Hair follicular keratinocyte (primary cell): Measurements from ENCODE around the gene OS9. TPM values are rescaled to one million over a fixed set of nuclear protein-coding genes. Genes with fewer than 3 reads are reported as not detected.

Source experiments
- total RNA-seq: library from RNA; depleted of rRNA; stranded (reverse); fragments of >200 nt; gene quantifications from 2 replicates; pipeline ENCODE4 v1.2.3, GENCODE V29; 2015

OS9 gene, protein sequence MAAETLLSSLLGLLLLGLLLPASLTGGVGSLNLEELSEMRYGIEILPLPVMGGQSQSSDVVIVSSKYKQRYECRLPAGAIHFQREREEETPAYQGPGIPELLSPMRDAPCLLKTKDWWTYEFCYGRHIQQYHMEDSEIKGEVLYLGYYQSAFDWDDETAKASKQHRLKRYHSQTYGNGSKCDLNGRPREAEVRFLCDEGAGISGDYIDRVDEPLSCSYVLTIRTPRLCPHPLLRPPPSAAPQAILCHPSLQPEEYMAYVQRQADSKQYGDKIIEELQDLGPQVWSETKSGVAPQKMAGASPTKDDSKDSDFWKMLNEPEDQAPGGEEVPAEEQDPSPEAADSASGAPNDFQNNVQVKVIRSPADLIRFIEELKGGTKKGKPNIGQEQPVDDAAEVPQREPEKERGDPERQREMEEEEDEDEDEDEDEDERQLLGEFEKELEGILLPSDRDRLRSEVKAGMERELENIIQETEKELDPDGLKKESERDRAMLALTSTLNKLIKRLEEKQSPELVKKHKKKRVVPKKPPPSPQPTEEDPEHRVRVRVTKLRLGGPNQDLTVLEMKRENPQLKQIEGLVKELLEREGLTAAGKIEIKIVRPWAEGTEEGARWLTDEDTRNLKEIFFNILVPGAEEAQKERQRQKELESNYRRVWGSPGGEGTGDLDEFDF
- 137 and 149 TPM in 2 replicates for total RNA-seq

GRCh38 chr12:57693659-57694458 is at the start of gene OS9:
Gene OS9, plus strand, starts transcription at chr12:57694132. Its CDS starts 30 bp downstream, at chr12:57694162.

GRCh38 chr12:57738661-57739237 is 44.8 kb downstream of the OS9 start, which contains the start of gene AGAP2:
Gene AGAP2, minus strand, starts transcription at chr12:57738742. Its CDS starts 496 bp downstream, at chr12:57738246.

GRCh38 chr12:57744777-57745484 is 51.0 kb downstream of the OS9 start, which contains the start of gene TSPAN31:
Gene TSPAN31, plus strand, starts transcription at chr12:57745039. Its CDS starts 116 bp downstream, at chr12:57745155.

DNA sequence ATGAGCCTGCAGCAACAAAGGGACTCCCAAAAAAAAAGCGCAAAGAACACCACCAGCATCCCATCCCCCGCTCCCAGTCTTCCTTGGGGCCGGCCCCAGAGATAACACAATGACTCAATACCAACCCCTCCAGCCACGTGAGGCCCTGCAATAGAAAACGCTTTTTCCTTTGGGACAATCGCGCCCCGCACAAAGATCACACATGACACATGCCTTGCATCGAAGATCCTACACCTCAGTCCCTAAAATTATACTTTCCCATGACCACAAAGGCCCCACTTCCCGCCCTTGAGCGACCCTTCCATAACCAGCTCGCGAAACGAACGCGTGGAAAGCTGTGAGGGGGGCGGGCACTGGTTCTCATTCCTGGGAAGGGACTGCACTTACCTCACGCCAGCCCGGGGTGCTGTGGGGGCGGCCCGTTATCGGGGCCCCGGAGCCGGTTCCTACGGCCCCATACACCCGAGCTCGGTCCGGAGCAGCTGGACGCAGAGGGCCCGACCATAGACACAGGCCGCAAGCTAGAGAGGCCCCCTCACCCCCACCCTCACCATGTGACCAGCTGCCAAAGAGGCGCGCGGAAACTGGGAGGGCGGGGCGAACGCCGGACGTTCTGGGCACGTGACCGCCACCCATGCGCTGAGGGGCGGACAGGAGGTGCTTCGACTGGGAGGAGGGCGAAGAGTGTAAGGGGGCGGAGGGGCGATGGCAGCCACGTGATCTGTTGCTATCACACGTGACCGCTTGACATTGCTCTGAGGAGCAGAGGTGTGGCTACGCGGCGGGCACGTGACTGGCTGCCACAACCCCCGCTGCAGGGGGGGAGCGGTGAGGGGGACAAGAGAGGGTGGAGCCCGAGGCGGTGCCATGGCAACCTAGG is 58.1 kb downstream of the OS9 start, which contains the start of gene CDK4:
TSS of gene CDK4 (minus strand) at position 523 of the 880 bp plus-strand sequence. CDS start 593 bp downstream, outside the sequence.

GRCh38 chr12:57754411-57755193 is 60.7 kb downstream of the OS9 start, which contains the start of gene MARCHF9:
Gene MARCHF9, plus strand, starts transcription at chr12:57755103. Its CDS starts 426 bp downstream, at chr12:57755529.

GRCh38 chr12:57766464-57767304 is 72.8 kb downstream of the OS9 start, which contains the start of gene CYP27B1:
Gene CYP27B1, minus strand, starts transcription at chr12:57767078. Its CDS starts 37 bp downstream, at chr12:57767041.

Other genes with a start within 250 kb of the OS9 start
- 0.70 TPM in 1 of 2 replicates, not detected in the other for gene INHBE, start 238.8 kb upstream of the OS9 start, total RNA-seq
- 0.57 and 3.4 TPM in 2 replicates for gene GLI1, start 234.3 kb upstream of the OS9 start, total RNA-seq
- gene ARHGAP9, start 214.3 kb upstream of the OS9 start, total RNA-seq: not detected in 2 replicates
- 135 and 151 TPM in 2 replicates for gene MARS1, start 206.1 kb upstream of the OS9 start, total RNA-seq
- 18.9 and 54.0 TPM in 2 replicates for gene DDIT3, start 173.6 kb upstream of the OS9 start, total RNA-seq
- gene MBD6, start 171.3 kb upstream of the OS9 start, total RNA-seq: 2.7 and 3.3 TPM in 2 replicates
- 175 and 190 TPM in 2 replicates for gene DCTN2, start 146.9 kb upstream of the OS9 start, total RNA-seq
- 0.08 and 0.19 TPM in 2 replicates for gene KIF5A, start 144.1 kb upstream of the OS9 start, total RNA-seq
- gene PIP4K2C, start 102.9 kb upstream of the OS9 start, total RNA-seq: 57.7 and 73.4 TPM in 2 replicates
- gene DTX3, start 89.3 kb upstream of the OS9 start, total RNA-seq: 5.7 and 11.7 TPM in 2 replicates
- 0.76 and 2.0 TPM in 2 replicates for gene ARHGEF25, start 82.7 kb upstream of the OS9 start, total RNA-seq
- gene B4GALNT1, start 60.9 kb upstream of the OS9 start, total RNA-seq: 0.34 and 1.2 TPM in 2 replicates
- gene AGAP2, start 44.6 kb downstream of the OS9 start, total RNA-seq: 0.80 and 0.94 TPM in 2 replicates
- 54.4 and 65.6 TPM in 2 replicates for gene TSPAN31, start 50.9 kb downstream of the OS9 start, total RNA-seq
- 102 and 145 TPM in 2 replicates for gene CDK4, start 58.2 kb downstream of the OS9 start, total RNA-seq
- gene MARCHF9, start 61.0 kb downstream of the OS9 start, total RNA-seq: 6.1 and 9.1 TPM in 2 replicates
- gene CYP27B1, start 72.9 kb downstream of the OS9 start, total RNA-seq: 92.0 and 93.4 TPM in 2 replicates
- 11.6 and 13.9 TPM in 2 replicates for gene METTL1, start 78.0 kb downstream of the OS9 start, total RNA-seq
- gene EEF1AKMT3, start 78.5 kb downstream of the OS9 start, total RNA-seq: 4.9 and 5.2 TPM in 2 replicates
- gene TSFM, start 88.7 kb downstream of the OS9 start, total RNA-seq: 30.2 and 41.5 TPM in 2 replicates
- 0.23 and 0.53 TPM in 2 replicates for gene AVIL, start 124.6 kb downstream of the OS9 start, total RNA-seq
- 37.1 and 60.8 TPM in 2 replicates for gene CTDSP2, start 152.6 kb downstream of the OS9 start, total RNA-seq
- gene ATP23, start 247.4 kb downstream of the OS9 start, total RNA-seq: 14.7 and 15.2 TPM in 2 replicates